Cardiac muscle cell (in vitro differentiated cells and primary cell): ENCODE data around the gene PTPRD. TPM values are rescaled to one million over a fixed set of nuclear protein-coding genes. Genes with fewer than 3 reads are reported as not detected.
"Not testable (repeated sequence)": the region's sequence is repeated elsewhere in the genome, so short reads cannot be mapped to it uniquely, and the experiment has no call there.

Experiments used
- DNase-seq, 2 donors: peaks; one replicate each; pipeline versions ENCODE4 v3.0.0 to v3.0.0-alpha.2; 2010 to 2017; ENCODE audit warnings: low read depth in 1 of 2, low spot score in 1 of 2
- H3K27ac ChIP-seq: fragments of 200-600 bp; sonication (generic); 2 replicates; pipeline ENCODE4 v1.5.1; 2016
- H3K27me3 ChIP-seq: fragments of 200-600 bp; sonication (generic); 2 replicates; pipeline ENCODE4 v1.6.0; 2016; ENCODE audit warnings: control low read depth
- H3K36me3 ChIP-seq: fragments of 200-600 bp; sonication (generic); 2 replicates; pipeline ENCODE4 v1.5.1; 2016; ENCODE audit warnings: control low read depth
- H3K4me1 ChIP-seq: fragments of 200-600 bp; sonication (generic); 2 replicates; pipeline ENCODE4 v1.8.1; 2017; ENCODE audit warnings: low read depth, mild to moderate bottlenecking, mixed run types
- H3K4me3 ChIP-seq: fragments of 200-600 bp; sonication (generic); 2 replicates; pipeline ENCODE4 v1.5.1; 2016; ENCODE audit warnings: mild to moderate bottlenecking
- H3K9me3 ChIP-seq: fragments of 200-600 bp; sonication (generic); 2 replicates; pipeline ENCODE4 v1.5.1; 2017; ENCODE audit warnings: low read depth, mild to moderate bottlenecking, control low read depth
- CTCF ChIP-seq: IDR thresholded peaks from 2 replicates; pipeline ENCODE4 v1.5.1; 2012; ENCODE audit warnings: low read depth, mild to moderate bottlenecking, low read length
- polyA plus RNA-seq: library from polyadenylated mRNA; unstranded; fragments of >200 nt; fragmentation: Nextera tagmentation; extraction: Ambion mirVana; gene quantifications from 2 replicates; pipeline ENCODE4 v1.2.1, GENCODE V29; 2016
- total RNA-seq: library from RNA; depleted of rRNA; stranded (reverse); fragments of >200 nt; gene quantifications from 2 replicates; pipeline ENCODE4 v1.2.3, GENCODE V29; 2016

Gene PTPRD
- total and polyA plus RNA-seq, 2 experiments from 2014 or later: 37.0 to 287 TPM

GRCh38 chr9:9326749-9327148, 1286.1 kb downstream of the PTPRD start:
- no peaks in the 10 kb centered on the region for H3K36me3 ChIP-seq
- H3K27me3 ChIP-seq: no peaks in the 10 kb centered on the region
- DNase-seq: peak in 1 of 2 donors; percentile 27
- H3K4me1 ChIP-seq: peaks cover 8% of the 10 kb centered on the region
- H3K4me3 ChIP-seq: no peak overlapping the region
- no peak overlapping the region for H3K27ac ChIP-seq
- no peak for TF ChIP-seq CTCF
- no peaks in the 10 kb centered on the region for H3K9me3 ChIP-seq

DNA sequence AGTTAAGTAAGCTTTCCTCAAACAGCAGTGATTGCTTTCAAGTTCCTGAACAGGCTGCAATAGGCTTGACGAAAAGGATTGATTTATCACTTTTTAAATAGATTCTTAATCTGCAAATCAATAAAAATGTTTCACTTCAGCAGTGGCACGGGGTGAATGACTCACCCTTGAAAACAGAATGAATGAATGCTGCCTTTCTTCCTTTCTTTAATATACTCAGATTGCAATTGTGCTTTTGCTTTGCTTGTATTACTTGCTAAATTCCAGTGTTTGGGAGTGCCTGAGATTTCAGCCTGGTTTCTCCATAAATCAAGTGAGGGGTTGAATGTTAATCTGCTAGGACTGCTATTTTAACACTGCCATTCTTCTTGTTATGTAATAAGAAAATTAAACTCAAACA, 1293.8 kb downstream of the PTPRD start:
- H3K27ac ChIP-seq: no peak overlapping the region

DNA sequence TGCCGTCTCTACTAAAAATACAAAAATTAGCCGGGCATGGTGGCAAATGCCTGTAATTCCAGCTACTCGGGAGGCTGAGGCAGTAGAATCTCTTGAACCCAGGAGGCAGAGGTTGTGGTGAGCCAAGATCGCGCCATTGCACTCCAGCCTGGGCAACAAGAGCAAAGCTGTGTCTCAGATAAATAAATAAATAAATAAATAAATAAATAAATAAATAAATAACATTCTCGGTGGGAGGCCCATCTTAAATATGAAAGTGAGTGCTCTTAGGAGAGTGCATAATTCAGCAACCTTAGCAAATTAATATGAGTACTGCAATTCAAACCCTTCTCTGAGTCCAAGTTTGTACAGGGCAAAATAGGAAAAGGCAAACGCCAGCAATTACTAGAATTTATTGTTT, 1302.1 kb downstream of the PTPRD start:
- not testable (repeated sequence) for H3K27me3 ChIP-seq, H3K4me1 ChIP-seq, H3K36me3 ChIP-seq, DNase-seq, H3K9me3 ChIP-seq, H3K4me3 ChIP-seq, H3K27ac ChIP-seq

More for the DNA sequence above, 1293.8 kb downstream of the PTPRD start:
- Histone ChIP-seq H3K36me3 (no peaks in the 10 kb centered on the region), H3K4me1 (no peaks in the 10 kb centered on the region), H3K9me3 (no peaks in the 10 kb centered on the region), H3K4me3 (no peak overlapping the region), H3K27me3 (no peaks in the 10 kb centered on the region)
- no peak for TF ChIP-seq CTCF
- DNase-seq: no peak

- no peak overlapping the region for H3K4me3 ChIP-seq
- no peaks in the 10 kb centered on the region for H3K36me3 ChIP-seq
- peaks cover 6% of the 10 kb centered on the region for H3K4me1 ChIP-seq
- no peaks in the 10 kb centered on the region for H3K9me3 ChIP-seq
- no peak for DNase-seq
- TF ChIP-seq CTCF: no peak
- no peaks in the 10 kb centered on the region for H3K27me3 ChIP-seq
- H3K27ac ChIP-seq: no peak overlapping the region
Measured at GRCh38 chr9:9305600-9305999, 1307.2 kb downstream of the PTPRD start.

DNA sequence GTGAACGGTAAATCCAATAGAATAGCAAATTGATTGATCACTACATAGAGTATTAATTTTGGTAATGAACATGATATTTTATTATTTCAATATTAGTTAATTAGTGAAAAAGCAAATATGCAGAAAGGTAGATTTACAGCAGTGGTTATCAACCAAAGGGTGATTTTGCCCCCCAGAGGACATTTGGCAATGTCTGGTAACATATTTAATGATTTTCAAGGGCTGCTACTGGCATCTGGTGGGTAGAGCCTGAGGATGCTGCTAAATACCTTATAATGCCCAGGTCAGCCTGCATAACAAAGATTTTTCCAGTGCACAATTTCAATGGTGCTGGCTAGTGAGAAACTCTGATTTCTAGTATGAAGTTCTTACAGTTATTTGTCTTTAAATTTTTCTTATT, 1313.7 kb downstream of the PTPRD start:
- Histone ChIP-seq H3K4me3 (no peak overlapping the region), H3K27ac (no peak overlapping the region), H3K9me3 (no peaks in the 10 kb centered on the region), H3K4me1 (peaks cover 3% of the 10 kb centered on the region), H3K27me3 (no peaks in the 10 kb centered on the region), H3K36me3 (no peaks in the 10 kb centered on the region)
- DNase-seq: no peak
- no peak for TF ChIP-seq CTCF

DNA sequence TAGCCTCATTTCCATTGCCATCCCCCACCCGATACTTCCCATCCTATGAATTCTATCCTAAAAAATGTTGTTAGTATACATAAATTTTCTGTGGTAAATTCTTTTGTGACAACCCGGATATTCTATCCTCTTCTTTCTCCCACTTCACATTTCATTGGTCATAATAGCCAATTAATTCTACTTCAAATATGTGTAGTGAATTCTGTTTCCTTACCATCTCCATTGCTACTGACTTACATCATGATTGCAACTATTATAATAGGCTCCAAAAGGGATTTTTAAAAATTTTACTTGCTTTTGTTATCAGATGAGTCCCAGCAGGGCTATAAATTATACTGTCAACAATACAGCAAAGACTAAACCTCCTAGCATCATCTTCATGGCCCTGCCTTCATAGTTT, 1326.8 kb downstream of the PTPRD start:
- Histone ChIP-seq H3K36me3 (no peaks in the 10 kb centered on the region), H3K27ac (no peak overlapping the region), H3K4me3 (no peak overlapping the region), H3K4me1 (no peaks in the 10 kb centered on the region), H3K27me3 (no peaks in the 10 kb centered on the region), H3K9me3 (no peaks in the 10 kb centered on the region)
- no peak for DNase-seq
- TF ChIP-seq CTCF: no peak
